ENCODE measurements around the gene CCL14. TPM values are rescaled to one million over a fixed set of nuclear protein-coding genes. Genes with fewer than 3 reads are reported as not detected.

CCL14 gene
- total and polyA plus RNA-seq, 10 donors = 72.3 to 1,219 (median 291) TPM

GRCh38 chr17:36001862-36002603 is 15.5 kb upstream of the CCL14 start:
- TF ChIP-seq POLR2AphosphoS5 (IDR thresholded peaks at IDR 0.05) (peak in 1 of 3 donors; percentile 29), POLR2A (IDR thresholded peaks at IDR 0.05) (no peak)
- TF ChIP-seq, protein P1, sequence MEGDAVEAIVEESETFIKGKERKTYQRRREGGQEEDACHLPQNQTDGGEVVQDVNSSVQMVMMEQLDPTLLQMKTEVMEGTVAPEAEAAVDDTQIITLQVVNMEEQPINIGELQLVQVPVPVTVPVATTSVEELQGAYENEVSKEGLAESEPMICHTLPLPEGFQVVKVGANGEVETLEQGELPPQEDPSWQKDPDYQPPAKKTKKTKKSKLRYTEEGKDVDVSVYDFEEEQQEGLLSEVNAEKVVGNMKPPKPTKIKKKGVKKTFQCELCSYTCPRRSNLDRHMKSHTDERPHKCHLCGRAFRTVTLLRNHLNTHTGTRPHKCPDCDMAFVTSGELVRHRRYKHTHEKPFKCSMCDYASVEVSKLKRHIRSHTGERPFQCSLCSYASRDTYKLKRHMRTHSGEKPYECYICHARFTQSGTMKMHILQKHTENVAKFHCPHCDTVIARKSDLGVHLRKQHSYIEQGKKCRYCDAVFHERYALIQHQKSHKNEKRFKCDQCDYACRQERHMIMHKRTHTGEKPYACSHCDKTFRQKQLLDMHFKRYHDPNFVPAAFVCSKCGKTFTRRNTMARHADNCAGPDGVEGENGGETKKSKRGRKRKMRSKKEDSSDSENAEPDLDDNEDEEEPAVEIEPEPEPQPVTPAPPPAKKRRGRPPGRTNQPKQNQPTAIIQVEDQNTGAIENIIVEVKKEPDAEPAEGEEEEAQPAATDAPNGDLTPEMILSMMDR (IDR thresholded peaks at IDR 0.05 in 8 of 11, conservative IDR thresholded peaks at IDR 0.05 in 3 of 11) = no peak
- Histone ChIP-seq H3K4me3 (no peak overlapping the region), H3K4me1 (peaks cover 3 to 26% (median 16%) of the 10 kb centered on the region in 6 donors), H3K36me3 (no peaks in the 10 kb centered on the region), H3K27me3 (replicated peaks in 1 of 7) (no peaks in the 10 kb centered on the region), H3K9me3 (no peaks in the 10 kb centered on the region), H3K27ac (peak overlapping the region in 2 of 8 donors; percentile 9 to 28)
- intact Hi-C loops (cut with DNase I; ENCODE audit: low total_unique reads) = no loop called here
- 69 to 82% (median 79%) methylated on average over 6 of the region's 6 CpGs for WGBS, 5 donors
- DNase-seq = no peak

DNA sequence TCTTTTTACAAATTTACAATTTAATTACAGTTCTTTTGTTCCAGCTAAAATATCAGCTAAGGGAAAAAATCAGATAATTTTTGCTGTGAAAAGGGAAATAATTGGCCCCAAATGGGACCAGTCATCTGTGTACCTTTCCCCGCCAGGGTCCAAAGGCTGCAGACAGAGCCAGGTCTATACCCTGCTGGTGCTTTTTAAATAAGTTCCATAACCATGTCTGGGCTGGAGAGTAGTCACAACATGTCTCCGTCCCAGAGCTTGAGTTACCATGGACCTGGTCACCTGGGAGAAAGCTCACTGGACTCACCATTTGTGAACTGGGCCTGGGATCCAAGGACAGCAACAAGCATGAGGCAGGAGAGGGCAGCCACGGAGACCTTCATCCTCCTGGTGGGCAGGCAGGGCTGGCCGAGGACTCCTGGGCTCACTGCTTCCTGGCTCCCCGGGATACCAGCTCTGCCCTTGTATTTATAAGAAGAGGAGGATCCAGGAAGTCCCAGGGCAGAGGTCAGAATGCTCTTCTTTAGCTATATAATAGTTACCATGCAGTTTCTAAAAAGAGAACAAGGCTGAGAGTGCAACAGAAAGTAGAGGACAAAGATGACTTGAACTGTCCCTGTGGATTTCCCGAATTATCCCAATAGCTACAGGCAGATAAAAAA is 14.7 kb upstream of the CCL14 start, which contains the start of gene CCL15:
Gene CCL15, minus strand, starts transcription at position 444 of the 662 bp plus-strand sequence. Its CDS starts 61 bp downstream, at position 383.
- H3K27ac ChIP-seq = peak within 1 kb of the TSS in 2 of 8 donors; percentile 9 to 28
- no peaks in the 10 kb centered on the region for H3K9me3 ChIP-seq
- H3K4me1 ChIP-seq = peaks cover 3 to 32% (median 18%) of the 10 kb centered on the region in 6 donors
- no peaks in the 10 kb centered on the region for H3K27me3 ChIP-seq (replicated peaks in 1 of 7)
- WGBS, 5 donors = 65 to 80% (median 71%) methylated on average over 6 of the region's 6 CpGs
- intact Hi-C loops (cut with DNase I; ENCODE audit: low total_unique reads) = no loop called here
- H3K4me3 ChIP-seq = no peak within 1 kb of the TSS
- no peak for TF ChIP-seq POLR2AphosphoS5 (IDR thresholded peaks at IDR 0.05)
- TF ChIP-seq, protein P1 (IDR thresholded peaks at IDR 0.05 in 8 of 11, conservative IDR thresholded peaks at IDR 0.05 in 3 of 11) = no peak
- TF ChIP-seq POLR2A (IDR thresholded peaks at IDR 0.05) = no peak
- no peak for DNase-seq
- H3K36me3 ChIP-seq = no peaks in the 10 kb centered on the region

GRCh38 chr17:36000732-36001109 is 14.2 kb upstream of the CCL14 start:
- Histone ChIP-seq H3K27ac (no peak overlapping the region), H3K9me3 (no peaks in the 10 kb centered on the region), H3K36me3 (no peaks in the 10 kb centered on the region), H3K4me3 (no peak overlapping the region), H3K4me1 (peaks cover 3 to 36% (median 18%) of the 10 kb centered on the region in 6 donors), H3K27me3 (replicated peaks in 1 of 7) (no peaks in the 10 kb centered on the region)
- WGBS, 5 donors = 76 to 84% (median 82%) methylated on average over 6 of the region's 6 CpGs
- intact Hi-C loops (cut with DNase I; ENCODE audit: low total_unique reads) = no loop called here
- no peak for DNase-seq
- TF ChIP-seq POLR2AphosphoS5 (IDR thresholded peaks at IDR 0.05) (no peak), POLR2A (IDR thresholded peaks at IDR 0.05) (no peak)
- TF ChIP-seq, protein P1 (IDR thresholded peaks at IDR 0.05 in 8 of 11, conservative IDR thresholded peaks at IDR 0.05 in 3 of 11) = no peak

DNA sequence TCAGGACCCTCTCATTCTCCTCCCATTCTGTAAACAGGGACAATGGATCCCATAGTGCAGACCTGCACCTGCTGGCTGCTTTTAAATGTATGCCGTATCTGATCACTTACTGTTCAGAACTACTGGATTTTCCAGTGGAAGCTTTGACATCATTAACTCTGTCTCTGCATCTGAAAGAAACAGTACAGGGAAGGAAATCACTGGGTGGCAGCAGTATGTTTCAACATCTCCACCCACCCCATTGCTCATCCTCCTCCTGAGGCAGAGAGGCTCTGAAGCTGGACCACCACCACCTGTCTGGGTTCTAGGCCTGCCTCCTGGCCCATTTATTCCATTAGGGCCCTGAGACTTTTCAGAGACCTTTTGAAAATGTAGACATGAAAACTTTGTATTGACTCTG is 12.2 kb upstream of the CCL14 start:
- H3K4me3 ChIP-seq = no peak overlapping the region
- H3K4me1 ChIP-seq = peaks cover 0 to 28% (median 12%) of the 10 kb centered on the region in 6 donors
- H3K27ac ChIP-seq = no peak overlapping the region
- 84 to 95% (median 89%) methylated on average over 1 of the region's 1 CpG for WGBS, 5 donors
- H3K36me3 ChIP-seq = no peaks in the 10 kb centered on the region
- intact Hi-C loops (cut with DNase I; ENCODE audit: low total_unique reads) = no loop called here
- no peaks in the 10 kb centered on the region for H3K27me3 ChIP-seq (replicated peaks in 1 of 7)
- no peak for DNase-seq
- TF ChIP-seq, protein P1 (IDR thresholded peaks at IDR 0.05 in 8 of 11, conservative IDR thresholded peaks at IDR 0.05 in 3 of 11) = no peak
- TF ChIP-seq POLR2A (IDR thresholded peaks at IDR 0.05) (no peak), POLR2AphosphoS5 (IDR thresholded peaks at IDR 0.05) (no peak)
- peaks cover 0 to 5% (median 0%) of the 10 kb centered on the region in 8 donors for H3K9me3 ChIP-seq
